GM19455 (cell line): ENCODE results near the gene RPL36.
"Not testable (repeated sequence)": the region's sequence is repeated elsewhere in the genome, so short reads cannot be mapped to it uniquely, and the experiment has no call there.

ENCODE experiments used
- ATAC-seq: cut with Tn5 transposase; IDR thresholded peaks from one replicate; pipeline ENCODE4 v1.9.1; 2021; ENCODE audit not compliant: unreplicated experiment

The RPL36 gene

GRCh38 chr19:5688262-5688881 is 1.7 kb upstream of the RPL36 start:
- ATAC-seq, result not testable (repeated sequence)

GRCh38 chr19:5690955-5691821 is 1.1 kb downstream of the RPL36 start:
- ATAC-seq, result no peak

GRCh38 chr19:5691822-5692722 is 2.0 kb downstream of the RPL36 start:
- ATAC-seq, result no peak

- no peak for ATAC-seq
Measured at GRCh38 chr19:5692723-5693194, 2.7 kb downstream of the RPL36 start.

GRCh38 chr19:5693195-5694166 is 3.4 kb downstream of the RPL36 start:
- ATAC-seq, result no peak

- ATAC-seq, result no peak
Measured at GRCh38 chr19:5694167-5694955, 4.3 kb downstream of the RPL36 start.

GRCh38 chr19:5694956-5695648 is 5.0 kb downstream of the RPL36 start:
- ATAC-seq, result no peak

- no peak for ATAC-seq
Measured at GRCh38 chr19:5695649-5696195, 5.6 kb downstream of the RPL36 start.

GRCh38 chr19:5696196-5697021 is 6.3 kb downstream of the RPL36 start:
- no peak for ATAC-seq

- ATAC-seq, result no peak
Measured at GRCh38 chr19:5697022-5697889, 7.2 kb downstream of the RPL36 start.

GRCh38 chr19:5697890-5698634 is 8.0 kb downstream of the RPL36 start:
- no peak for ATAC-seq

GRCh38 chr19:5698635-5699422 is 8.7 kb downstream of the RPL36 start:
- no peak for ATAC-seq

GRCh38 chr19:5700455-5701092 is 10.5 kb downstream of the RPL36 start:
- no peak for ATAC-seq

GRCh38 chr19:5702053-5702410 is 11.9 kb downstream of the RPL36 start:
- not testable (repeated sequence) for ATAC-seq
